ENCODE data around the gene AJM1. TPM values are rescaled to one million over a fixed set of nuclear protein-coding genes. Genes with fewer than 3 reads are reported as not detected.
A peak's percentile ranks its signal among the peaks of the same experiment; 100 is the strongest.
"Not testable (repeated sequence)": the region's sequence is repeated elsewhere in the genome, so short reads cannot be mapped to it uniquely, and the experiment has no call there.

The AJM1 gene
- total RNA-seq, 2 experiments from 2014 or later = 4.3 to 4.8 TPM

DNA sequence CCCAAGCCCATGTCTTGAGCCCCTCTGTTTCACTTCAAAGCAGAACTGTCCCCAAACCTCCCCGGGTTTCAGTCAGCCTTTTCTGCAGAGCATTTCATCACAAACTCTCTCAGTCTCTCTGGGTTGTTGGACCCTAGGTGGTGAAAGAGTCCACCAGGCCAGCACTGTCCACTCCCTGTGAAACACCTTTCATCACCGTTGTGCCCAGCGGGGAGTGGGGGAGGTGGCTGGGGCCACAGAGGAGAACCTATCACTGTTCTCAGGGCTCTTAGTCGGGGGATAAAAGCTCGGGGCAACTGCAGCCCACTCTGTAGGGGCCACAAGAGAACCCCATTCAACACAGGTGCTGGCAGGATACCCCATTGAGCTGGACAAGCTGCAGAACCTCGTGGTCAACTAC lies 40.0 kb upstream of the AJM1 start:
- ATAC-seq (no peak), DNase-seq (no peak)
- POLR2A ChIA-PET = no interaction called here
- CTCF ChIA-PET = interaction anchor here (0.6 to 1.5 kb wide), 4 partner anchors 10 to 805 kb away, joined by 3 to 5 read pairs (median 3); no protein-coding TSS in a partner anchor
- intact Hi-C loops (cut with DNase I, micrococcal nuclease) = loop anchor here in 1 of 2 experiments (10.0 kb wide), 1 partner anchor 688 kb away; the partner anchor contains the start of gene TMEM250
- no peak overlapping the region for H3K27ac Mint-ChIP-seq
- H3K4me3 Mint-ChIP-seq = no peak overlapping the region
- H3K4me1 Mint-ChIP-seq = peaks cover 22% of the 10 kb centered on the region
- H3K9me3 Mint-ChIP-seq (ENCODE audit: low read depth) = no peaks in the 10 kb centered on the region
- peaks cover 4% of the 10 kb centered on the region for H3K27me3 Mint-ChIP-seq
- peaks cover 2% of the 10 kb centered on the region for H3K36me3 Mint-ChIP-seq (ENCODE audit: low read depth)

DNA sequence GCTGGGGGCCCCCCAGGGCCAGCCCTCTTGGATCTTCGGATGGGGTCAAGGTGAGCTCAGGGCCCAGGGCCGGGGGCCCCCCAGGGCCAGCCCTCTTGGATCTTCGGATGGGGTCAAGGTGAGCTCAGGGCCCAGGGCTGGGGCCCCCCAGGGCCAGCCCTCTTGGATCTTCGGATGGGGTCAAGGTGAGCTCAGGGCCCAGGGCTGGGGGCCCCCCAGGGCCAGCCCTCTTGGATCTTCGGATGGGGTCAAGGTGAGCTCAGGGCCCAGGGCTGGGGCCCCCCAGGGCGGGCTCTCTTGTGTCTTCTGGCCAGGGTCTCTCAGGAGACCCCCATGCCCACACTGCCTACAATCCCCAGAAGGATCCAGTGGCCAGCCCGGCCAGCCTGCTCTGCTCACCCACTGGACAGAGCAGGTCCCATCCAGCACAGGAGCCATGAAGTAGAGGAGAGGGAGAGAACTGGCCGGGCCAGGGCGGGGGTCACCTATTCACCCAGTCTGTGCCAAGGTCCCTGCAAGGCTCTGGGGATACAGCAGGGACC lies 39.2 kb upstream of the AJM1 start:
- CTCF ChIA-PET = interaction anchor here (0.6 to 1.5 kb wide), 2 partner anchors 11 to 70 kb away, joined by 3 to 5 read pairs; no protein-coding TSS in a partner anchor
- H3K27ac Mint-ChIP-seq; H3K36me3 Mint-ChIP-seq (ENCODE audit: low read depth); H3K27me3 Mint-ChIP-seq; POLR2A ChIA-PET; DNase-seq; H3K4me3 Mint-ChIP-seq; H3K9me3 Mint-ChIP-seq (ENCODE audit: low read depth); ATAC-seq: not testable (repeated sequence)
- intact Hi-C loops (cut with DNase I, micrococcal nuclease) = loop anchor here in 1 of 2 experiments (10.0 kb wide), 1 partner anchor 688 kb away; the partner anchor contains the start of gene TMEM250
- peaks cover 22% of the 10 kb centered on the region for H3K4me1 Mint-ChIP-seq

GRCh38 chr9:136803551-136804508 lies 38.4 kb upstream of the AJM1 start:
- no peaks in the 10 kb centered on the region for H3K9me3 Mint-ChIP-seq (ENCODE audit: low read depth)
- no peak overlapping the region for H3K27ac Mint-ChIP-seq
- DNase-seq (no peak), ATAC-seq (no peak)
- CTCF ChIA-PET = interaction anchor here (1.0 kb wide), 1 partner anchor 38 kb away, joined by 3 read pairs; no protein-coding TSS in a partner anchor
- H3K4me3 Mint-ChIP-seq = no peak overlapping the region
- H3K27me3 Mint-ChIP-seq = peaks cover 4% of the 10 kb centered on the region
- intact Hi-C loops (cut with DNase I, micrococcal nuclease) = loop anchor here in 1 of 2 experiments (10.0 kb wide), 1 partner anchor 689 kb away; the partner anchor contains the start of gene TMEM250
- POLR2A ChIA-PET = no interaction called here
- peaks cover 23% of the 10 kb centered on the region for H3K4me1 Mint-ChIP-seq
- peaks cover 2% of the 10 kb centered on the region for H3K36me3 Mint-ChIP-seq (ENCODE audit: low read depth)

DNA sequence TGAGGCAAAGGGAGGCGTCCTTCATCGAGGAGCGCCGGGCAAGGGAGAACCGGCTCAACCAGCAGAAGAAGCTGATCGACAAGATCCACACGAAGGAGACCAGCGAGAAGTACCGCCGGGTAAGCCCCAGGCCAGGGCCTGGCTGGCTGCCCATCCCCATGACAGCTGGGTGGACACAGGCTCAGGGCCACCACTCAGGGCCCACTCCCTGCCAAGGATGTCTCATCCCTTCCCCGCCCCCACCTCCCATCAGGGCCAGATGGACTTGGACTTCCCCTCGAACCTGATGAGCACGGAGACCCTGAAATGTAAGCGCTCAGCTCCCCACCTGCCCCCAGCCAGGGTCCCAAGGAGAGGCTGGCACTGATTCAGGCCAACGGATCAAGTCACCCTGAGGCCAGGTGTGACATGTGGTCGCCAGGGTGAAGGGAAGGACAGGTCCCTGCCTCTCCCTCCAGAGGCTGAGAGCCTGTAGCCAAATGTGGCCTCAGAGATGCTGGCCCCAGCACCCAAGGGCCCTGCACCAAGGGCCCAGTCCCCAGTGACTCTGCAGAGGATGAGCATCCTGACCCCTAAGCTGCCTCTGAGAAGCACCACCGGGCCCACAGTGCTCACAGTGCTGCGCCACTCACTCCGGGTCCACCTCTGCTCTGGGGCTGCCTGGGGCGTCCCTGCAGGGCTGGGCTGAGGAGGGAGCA lies 37.6 kb upstream of the AJM1 start:
- intact Hi-C loops (cut with DNase I, micrococcal nuclease) = loop anchor here in 1 of 2 experiments (10.0 kb wide), 1 partner anchor 690 kb away; the partner anchor contains the start of gene TMEM250
- Mint-ChIP-seq H3K9me3 (ENCODE audit: low read depth) (no peaks in the 10 kb centered on the region), H3K36me3 (ENCODE audit: low read depth) (peaks cover 2% of the 10 kb centered on the region), H3K4me1 (peaks cover 32% of the 10 kb centered on the region), H3K27ac (no peak overlapping the region), H3K27me3 (peaks cover 4% of the 10 kb centered on the region), H3K4me3 (no peak overlapping the region)
- DNase-seq = no peak
- ChIA-PET CTCF (interaction anchor here (1.0 to 1.1 kb wide), 2 partner anchors 38 to 144 kb away, joined by 3 read pairs; no protein-coding TSS in a partner anchor), POLR2A (no interaction called here)
- ATAC-seq = no peak

- Mint-ChIP-seq H3K36me3 (ENCODE audit: low read depth) (peaks cover 7% of the 10 kb centered on the region), H3K4me1 (peaks cover 35% of the 10 kb centered on the region), H3K27me3 (peaks cover 4% of the 10 kb centered on the region), H3K4me3 (peak overlapping the region; percentile 35), H3K9me3 (ENCODE audit: low read depth) (no peaks in the 10 kb centered on the region), H3K27ac (no peak overlapping the region)
- intact Hi-C loops (cut with DNase I, micrococcal nuclease) = loop anchor here in 1 of 2 experiments (10.0 kb wide), 1 partner anchor 690 kb away; the partner anchor contains the start of gene TMEM250
- ChIA-PET POLR2A (no interaction called here), CTCF (interaction anchor here (1.0 to 1.1 kb wide), 2 partner anchors 143 to 241 kb away, joined by 3 to 4 read pairs; partner anchors contain the start of gene NPDC1)
- DNase-seq = no peak
- ATAC-seq = no peak
Measured at GRCh38 chr9:136805207-136805740, 37.0 kb upstream of the AJM1 start.

DNA sequence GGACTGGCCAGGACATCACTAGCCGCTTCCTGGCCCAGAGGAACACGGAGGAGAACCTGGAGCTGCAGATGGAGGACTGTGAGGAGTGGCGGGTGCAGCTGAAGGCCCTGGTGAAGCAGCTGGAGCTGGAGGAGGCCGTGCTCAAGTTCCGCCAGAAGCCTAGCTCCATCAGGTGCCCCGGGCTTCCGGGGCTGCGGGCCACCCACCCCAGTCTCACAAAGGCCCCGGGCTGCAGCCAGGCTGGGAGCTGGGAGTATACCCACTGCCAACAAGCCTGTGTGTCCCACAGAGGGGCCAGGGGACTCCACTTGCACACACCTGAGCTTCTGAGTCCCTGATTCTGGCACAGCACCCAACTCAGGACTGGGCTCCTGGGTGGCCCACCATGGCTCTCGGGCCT lies 36.2 kb upstream of the AJM1 start:
- Mint-ChIP-seq H3K27me3 (peaks cover 3% of the 10 kb centered on the region), H3K9me3 (ENCODE audit: low read depth) (no peaks in the 10 kb centered on the region), H3K36me3 (ENCODE audit: low read depth) (peaks cover 12% of the 10 kb centered on the region), H3K27ac (peak overlapping the region; percentile 8), H3K4me3 (peak overlapping the region; percentile 81), H3K4me1 (peaks cover 33% of the 10 kb centered on the region)
- intact Hi-C loops (cut with DNase I, micrococcal nuclease) = loop anchor here in 1 of 2 experiments (10.0 kb wide), 1 partner anchor 691 kb away; the partner anchor contains the start of gene TMEM250
- ChIA-PET POLR2A (no interaction called here), CTCF (interaction anchor here (0.6 to 2.4 kb wide), 8 partner anchors 11 to 241 kb away, joined by 3 to 8 read pairs (median 4); partner anchors contain the start of gene NPDC1)
- DNase-seq = no peak
- ATAC-seq = no peak

DNA sequence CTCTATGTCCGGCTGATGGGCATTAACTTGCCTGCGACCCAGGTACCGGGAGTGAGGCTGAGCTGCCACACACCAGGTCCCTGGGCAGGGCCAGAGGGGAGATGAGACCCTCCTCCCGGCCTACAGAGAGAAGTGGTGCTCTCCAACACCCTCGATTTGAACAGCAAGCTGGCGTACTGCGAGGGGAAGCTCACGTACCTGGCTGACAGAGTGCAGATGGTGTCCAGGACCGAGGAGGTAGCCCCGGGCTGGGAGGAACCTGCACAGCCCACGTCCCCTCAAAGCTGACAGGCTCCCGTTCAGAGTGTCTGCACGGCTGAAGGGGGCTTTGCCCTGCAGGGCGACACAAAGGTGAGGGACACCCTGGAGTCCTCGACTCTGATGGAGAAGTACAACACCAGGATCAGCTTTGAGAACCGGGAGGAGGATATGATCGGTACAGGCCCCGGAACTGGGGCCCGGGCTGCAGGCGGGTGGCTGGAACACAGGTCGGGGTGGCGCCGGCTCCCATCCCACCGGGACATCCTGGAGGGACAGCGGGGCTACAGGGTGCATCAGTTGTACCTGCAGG lies 35.6 kb upstream of the AJM1 start:
- ATAC-seq (no peak), DNase-seq (no peak)
- ChIA-PET CTCF (interaction anchor here (0.7 to 4.8 kb wide), 7 partner anchors 13 to 228 kb away, joined by 3 to 21 read pairs (median 5); partner anchors contain the start of gene AJM1), POLR2A (no interaction called here)
- peaks cover 29% of the 10 kb centered on the region for H3K4me1 Mint-ChIP-seq
- intact Hi-C loops (cut with DNase I, micrococcal nuclease) = loop anchor here (1.0 to 10.0 kb wide), 9 partner anchors 15 to 799 kb away; partner anchors contain the start of genes ARRDC1 (in 1 of the 2), EDF1 (in 1 of the 2), FBXW5 (in 1 of the 2) and NOTCH1 (in 1 of the 2)
- peak overlapping the region; percentile 81 for H3K4me3 Mint-ChIP-seq
- peaks cover 3% of the 10 kb centered on the region for H3K27me3 Mint-ChIP-seq
- peak overlapping the region; percentile 88 for H3K27ac Mint-ChIP-seq
- H3K9me3 Mint-ChIP-seq (ENCODE audit: low read depth) = no peaks in the 10 kb centered on the region
- H3K36me3 Mint-ChIP-seq (ENCODE audit: low read depth) = peaks cover 12% of the 10 kb centered on the region

DNA sequence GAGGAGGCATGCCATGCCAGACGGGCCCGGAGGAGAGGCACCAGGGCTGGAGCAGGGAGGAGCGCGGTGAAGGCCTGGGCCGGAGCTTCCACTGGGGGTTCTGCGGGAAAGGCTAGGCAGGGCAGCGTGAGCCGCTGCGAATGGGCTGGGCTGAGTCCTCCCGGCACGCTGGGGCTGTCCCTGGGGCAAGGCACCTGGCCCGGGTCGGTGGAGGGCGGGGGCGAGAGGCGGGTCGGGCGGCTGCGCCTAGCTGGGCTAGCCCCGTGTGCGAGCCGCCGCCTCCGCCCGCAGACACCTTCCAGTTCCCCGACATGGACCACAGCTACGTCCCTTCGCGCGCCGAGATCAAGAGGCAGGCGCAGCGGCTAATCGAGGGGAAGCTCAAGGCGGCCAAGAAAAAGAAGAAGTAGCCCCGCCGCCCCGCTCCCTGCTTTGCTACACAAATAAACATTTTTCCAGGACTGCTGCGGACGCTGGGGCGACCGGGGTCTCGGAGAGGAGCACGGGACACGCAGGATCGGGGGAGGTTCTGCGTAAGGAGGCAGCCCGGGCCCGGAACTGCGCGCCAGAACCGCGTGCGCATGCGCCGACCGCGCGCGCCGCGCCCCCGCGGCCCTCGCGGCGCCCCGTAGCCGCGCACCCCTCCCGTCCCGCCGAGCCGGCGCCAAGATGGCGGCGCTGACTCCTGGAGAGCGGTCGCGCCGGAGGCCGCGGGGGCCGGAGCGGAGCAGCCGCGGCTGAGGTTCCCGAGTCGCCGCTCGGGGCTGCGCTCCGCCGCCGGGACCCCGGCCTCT lies 34.8 kb upstream of the AJM1 start, which contains the start of gene RABL6:
Gene RABL6, plus strand, starts transcription at position 668 of the 794 bp plus-strand sequence. CDS start 249 bp downstream, outside the sequence.
- H3K36me3 Mint-ChIP-seq (ENCODE audit: low read depth) = peaks cover 13% of the 10 kb centered on the region
- peak; percentile 86 for DNase-seq
- H3K4me3 Mint-ChIP-seq = peak within 1 kb of the TSS; percentile 81
- H3K27me3 Mint-ChIP-seq = no peaks in the 10 kb centered on the region
- H3K4me1 Mint-ChIP-seq = peaks cover 33% of the 10 kb centered on the region
- intact Hi-C loops (cut with DNase I, micrococcal nuclease) = loop anchor here (1.0 to 10.0 kb wide), 9 partner anchors 16 to 798 kb away; partner anchors contain the start of genes ARRDC1 (in 1 of the 2), EDF1 (in 1 of the 2), FBXW5 (in 1 of the 2) and NOTCH1 (in 1 of the 2)
- ATAC-seq = peak; percentile 88
- ChIA-PET POLR2A (no interaction called here), CTCF (interaction anchor here (0.7 to 4.8 kb wide), 4 partner anchors 14 to 225 kb away, joined by 3 to 21 read pairs (median 6); partner anchors contain the start of gene AJM1)
- no peaks in the 10 kb centered on the region for H3K9me3 Mint-ChIP-seq (ENCODE audit: low read depth)
- peak within 1 kb of the TSS; percentile 88 for H3K27ac Mint-ChIP-seq

DNA sequence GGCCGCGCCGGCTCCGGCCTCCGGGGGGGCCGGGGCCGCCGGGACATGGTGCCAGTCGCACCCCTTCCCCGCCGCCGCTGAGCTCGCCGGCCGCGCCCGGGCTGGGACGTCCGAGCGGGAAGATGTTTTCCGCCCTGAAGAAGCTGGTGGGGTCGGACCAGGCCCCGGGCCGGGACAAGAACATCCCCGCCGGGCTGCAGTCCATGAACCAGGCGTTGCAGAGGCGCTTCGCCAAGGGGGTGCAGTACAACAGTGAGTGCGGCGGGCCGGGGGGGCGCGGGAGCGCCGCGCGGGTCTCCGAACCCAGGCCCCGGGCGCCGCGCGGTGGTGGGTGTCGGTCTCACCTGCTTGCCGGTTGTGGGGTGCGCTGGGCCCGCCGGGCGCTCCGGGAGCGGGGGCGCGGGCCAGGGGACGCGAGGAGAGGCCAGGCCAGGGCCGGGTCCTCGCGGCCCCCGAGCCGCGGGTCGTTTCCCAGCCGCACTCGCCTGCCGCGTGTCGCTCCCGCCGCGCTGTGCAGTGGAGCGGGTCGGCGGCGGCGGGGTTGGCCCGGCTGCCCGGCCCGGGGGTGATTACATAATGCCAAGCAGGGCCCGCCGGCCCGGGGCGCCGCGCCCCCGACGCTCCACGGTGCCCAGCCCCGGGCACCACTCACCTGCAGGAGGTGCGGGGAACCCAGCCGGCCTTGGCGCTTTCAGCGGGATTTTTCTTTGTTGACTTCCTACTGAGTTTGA lies 34.0 kb upstream of the AJM1 start:
- H3K27ac Mint-ChIP-seq = no peak overlapping the region
- ATAC-seq = peak; percentile 32
- H3K27me3 Mint-ChIP-seq = no peaks in the 10 kb centered on the region
- peaks cover 18% of the 10 kb centered on the region for H3K36me3 Mint-ChIP-seq (ENCODE audit: low read depth)
- H3K4me1 Mint-ChIP-seq = peaks cover 38% of the 10 kb centered on the region
- H3K4me3 Mint-ChIP-seq = peak overlapping the region; percentile 73
- DNase-seq = peak; percentile 57
- POLR2A ChIA-PET = no interaction called here
- CTCF ChIA-PET = interaction anchor here (0.6 to 4.8 kb wide), 6 partner anchors 14 to 349 kb away, joined by 3 to 21 read pairs (median 4); partner anchors contain the start of gene AJM1
- intact Hi-C loops (cut with DNase I, micrococcal nuclease) = loop anchor here in 1 of 2 experiments (10.0 kb wide), 1 partner anchor 693 kb away; the partner anchor contains the start of gene TMEM250
- no peaks in the 10 kb centered on the region for H3K9me3 Mint-ChIP-seq (ENCODE audit: low read depth)

Measured in activated CD4-positive, alpha-beta T cell treated with anti-CD3 and anti-CD28 coated beads for 36 hours (primary cell).